WTC11 (cell line): Measurements from ENCODE around the gene C2CD4A. TPM values are rescaled to one million over a fixed set of nuclear protein-coding genes. Genes with fewer than 3 reads are reported as not detected.

Experiments
- ATAC-seq: fragments of 200-7000 bp; cut with Tn5 transposase; 2 replicates; pipeline ENCODE4 v1.10.0; 2021; ENCODE audit warnings: mild to moderate bottlenecking, moderate library complexity
- CTCF ChIA-PET: fragments of 300-600 bp; sonication (Branson Sonifier 250); formaldehyde crosslinking; loops from one replicate; lab custom pipeline; 2021; ENCODE audit warnings: antibody characterized with exemption; lab: Charles Lee
- POLR2A ChIA-PET: fragments of 350-600 bp; sonication (Branson Sonifier 250); formaldehyde crosslinking; loops from one replicate; lab custom pipeline; 2021; ENCODE audit warnings: antibody characterized with exemption; lab: Charles Lee
- DNase-seq: peaks from one replicate; pipeline ENCODE4 v3.0.0; 2021; ENCODE audit warnings: low spot score
- H3K27ac Mint-ChIP-seq: 2 replicates; pipeline ENCODE4 v1.8.0; 2021; ENCODE audit warnings: mixed read lengths
- H3K27me3 Mint-ChIP-seq: 2 replicates; pipeline ENCODE4 v1.8.0; 2021; ENCODE audit warnings: low read depth, mild to moderate bottlenecking, moderate library complexity, mixed read lengths
- H3K36me3 Mint-ChIP-seq: 2 replicates; pipeline ENCODE4 v1.8.0; 2021; ENCODE audit warnings: mixed read lengths
- H3K4me1 Mint-ChIP-seq: 2 replicates; pipeline ENCODE4 v1.8.0; 2022; ENCODE audit warnings: mixed read lengths
- H3K4me3 Mint-ChIP-seq: 2 replicates; pipeline ENCODE4 v1.8.0; 2021; ENCODE audit warnings: mild to moderate bottlenecking, moderate library complexity, mixed read lengths
- H3K9me3 Mint-ChIP-seq: 2 replicates; pipeline ENCODE4 v1.8.0; 2021; ENCODE audit warnings: mixed read lengths
- AFF4 ChIP-seq: sonication (generic); formaldehyde crosslinking; IDR thresholded peaks from 2 replicates; pipeline ENCODE4 v1.8.1; 2023; ENCODE audit warnings: mild to moderate bottlenecking, missing genetic modification reagents, borderline replicate concordance
- FOXJ3 ChIP-seq: sonication (generic); formaldehyde crosslinking; IDR thresholded peaks from 2 replicates; pipeline ENCODE4 v1.9.0; 2021; ENCODE audit warnings: missing genetic modification reagents, mild to moderate bottlenecking, borderline replicate concordance
- GTF2I ChIP-seq: fragments of 250-450 bp; sonication (Bioruptor Pico); conservative IDR thresholded peaks from 2 replicates; pipeline ENCODE4 v1.4.0; 2021; ENCODE audit warnings: mild to moderate bottlenecking
- IRF1 ChIP-seq: sonication (generic); formaldehyde crosslinking; IDR thresholded peaks from 2 replicates; pipeline ENCODE4 v1.8.0; 2023; ENCODE audit warnings: missing genetic modification reagents
- IRF2 ChIP-seq: sonication (generic); formaldehyde crosslinking; IDR thresholded peaks from 2 replicates; pipeline ENCODE4 v1.8.0; 2022; ENCODE audit warnings: low read depth, missing genetic modification reagents, borderline replicate concordance
- JUN ChIP-seq: sonication (generic); formaldehyde crosslinking; IDR thresholded peaks from 2 replicates; pipeline ENCODE4 v1.8.0; 2023; ENCODE audit warnings: mild to moderate bottlenecking, missing genetic modification reagents
- NR2C2 ChIP-seq: sonication (generic); formaldehyde crosslinking; IDR thresholded peaks from 2 replicates; pipeline ENCODE4 v1.8.0; 2022; ENCODE audit warnings: mild to moderate bottlenecking, missing genetic modification reagents
- OVOL2 ChIP-seq: fragments of 250-450 bp; sonication (Bioruptor Pico); IDR thresholded peaks from 2 replicates; pipeline ENCODE4 v1.9.0; 2021; ENCODE audit warnings: mild to moderate bottlenecking, borderline replicate concordance
- PRRX2 ChIP-seq: fragments of 250-450 bp; sonication (Bioruptor Pico); IDR thresholded peaks from 2 replicates; pipeline ENCODE4 v1.8.0; 2021; ENCODE audit warnings: mild to moderate bottlenecking
- RORB ChIP-seq: fragments of 250-450 bp; sonication (Bioruptor Pico); IDR thresholded peaks from 2 replicates; pipeline ENCODE4 v1.9.0; 2021; ENCODE audit warnings: mild to moderate bottlenecking
- SMAD4 ChIP-seq: sonication (generic); formaldehyde crosslinking; IDR thresholded peaks from 2 replicates; pipeline ENCODE4 v1.8.0; 2022; ENCODE audit warnings: mild to moderate bottlenecking, missing genetic modification reagents
- STAT6 ChIP-seq: sonication (generic); formaldehyde crosslinking; conservative IDR thresholded peaks from 2 replicates; pipeline ENCODE4 v1.8.1; 2023; ENCODE audit warnings: mild to moderate bottlenecking, low read depth, missing genetic modification reagents, moderate library complexity
- ZBTB43 ChIP-seq: sonication (generic); formaldehyde crosslinking; IDR thresholded peaks from 2 replicates; pipeline ENCODE4 v1.8.1; 2023; ENCODE audit warnings: mild to moderate bottlenecking, missing genetic modification reagents
- ZNF138 ChIP-seq: sonication (generic); formaldehyde crosslinking; conservative IDR thresholded peaks from 2 replicates; pipeline ENCODE4 v1.8.1; 2022; ENCODE audit warnings: mild to moderate bottlenecking, moderate library complexity, missing genetic modification reagents
- total RNA-seq: library from RNA; stranded (reverse); gene quantifications from 3 replicates; pipeline ENCODE4 v1.2.3, GENCODE V29; 2021

C2CD4A gene
- total RNA-seq, 1 experiment from 2014 or later, result 0.42 TPM

GRCh38 chr15:62057341-62057980 lies 9.3 kb upstream of the C2CD4A start (continued):
- TF ChIP-seq ZNF138 (CRISPR knock-in tag), result no peak
- no peak for TF ChIP-seq PRRX2 (CRISPR knock-in tag)

DNA sequence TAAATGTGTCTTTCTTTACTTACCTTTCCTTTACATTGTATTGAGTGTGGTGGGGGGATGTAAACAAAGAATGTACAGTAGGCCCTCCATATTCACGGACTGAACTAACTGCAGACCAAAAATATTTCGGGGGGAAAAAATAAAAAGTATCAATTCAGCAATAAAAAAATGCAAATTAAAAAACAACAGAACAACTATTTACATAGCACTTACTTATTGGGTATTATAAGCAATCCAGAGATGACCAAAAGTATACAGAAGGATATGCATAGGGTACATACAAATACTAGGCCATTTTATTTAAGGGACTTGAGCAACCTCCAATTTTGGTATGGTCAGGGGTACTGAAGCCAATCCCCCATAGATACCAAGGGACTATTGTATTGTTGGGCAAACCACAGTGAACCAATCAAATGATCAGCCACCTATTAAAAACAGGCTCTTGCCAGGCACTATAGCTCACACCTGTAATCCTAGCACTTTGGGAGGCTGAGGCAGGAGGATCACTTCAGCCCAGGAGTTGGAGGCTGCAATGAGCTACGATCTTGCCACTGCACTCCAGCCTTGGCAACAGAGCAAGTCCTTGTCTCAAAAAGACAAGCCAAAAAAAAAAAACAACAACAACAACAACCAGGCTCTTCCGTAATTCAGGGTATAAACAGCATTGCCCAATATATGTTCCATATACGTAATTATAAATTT lies 8.3 kb upstream of the C2CD4A start:
- ChIA-PET POLR2A (interaction anchor here (0.7 kb wide), 1 partner anchor 9 kb away, joined by 3 read pairs; no protein-coding TSS in a partner anchor), CTCF (interaction anchor here (1.0 kb wide), 1 partner anchor 223 kb away, joined by 3 read pairs; no protein-coding TSS in a partner anchor)
- Mint-ChIP-seq H3K4me1 (peaks cover 18% of the 10 kb centered on the region), H3K9me3 (no peaks in the 10 kb centered on the region), H3K36me3 (no peaks in the 10 kb centered on the region), H3K27me3 (peaks cover 32% of the 10 kb centered on the region), H3K27ac (no peak overlapping the region), H3K4me3 (peak overlapping the region; percentile 53)
- ATAC-seq (no peak), DNase-seq (no peak)
- no peak for TF ChIP-seq NR2C2
- TF ChIP-seq IRF2, result no peak
- no peak for TF ChIP-seq RORB (CRISPR knock-in tag)
- TF ChIP-seq JUN (CRISPR knock-in tag), result no peak
- no peak for TF ChIP-seq ZBTB43
- TF ChIP-seq SMAD4 (CRISPR knock-in tag), result no peak
- TF ChIP-seq STAT6 (CRISPR knock-in tag), result no peak
- no peak for TF ChIP-seq AFF4 (CRISPR knock-in tag)
- no peak for TF ChIP-seq IRF1 (CRISPR knock-in tag)
- TF ChIP-seq FOXJ3 (CRISPR knock-in tag), result no peak
- TF ChIP-seq GTF2I (CRISPR knock-in tag), result no peak
- TF ChIP-seq OVOL2 (CRISPR knock-in tag), result no peak
